SU-DHL-6 (cell line): ENCODE measurements around the gene B3GAT1.

Experiments
- CTCF ChIP-seq: fragments of 200-600 bp; sonication (generic); IDR thresholded peaks from one replicate; pipeline ENCODE4 v1.5.1; 2017; ENCODE audit warnings: antibody characterized with exemption, mild to moderate bottlenecking, low read length, moderate library complexity; ENCODE audit not compliant: insufficient read depth, poor library complexity, severe bottlenecking
- EZH2phosphoT487 ChIP-seq: fragments of 200-600 bp; sonication (generic), shearing (Covaris generic); conservative IDR thresholded peaks from 2 replicates; pipeline ENCODE4 v1.6.1; 2018; ENCODE audit warnings: mild to moderate bottlenecking, antibody characterized with exemption, low read length, moderate library complexity, mixed read lengths

DNA sequence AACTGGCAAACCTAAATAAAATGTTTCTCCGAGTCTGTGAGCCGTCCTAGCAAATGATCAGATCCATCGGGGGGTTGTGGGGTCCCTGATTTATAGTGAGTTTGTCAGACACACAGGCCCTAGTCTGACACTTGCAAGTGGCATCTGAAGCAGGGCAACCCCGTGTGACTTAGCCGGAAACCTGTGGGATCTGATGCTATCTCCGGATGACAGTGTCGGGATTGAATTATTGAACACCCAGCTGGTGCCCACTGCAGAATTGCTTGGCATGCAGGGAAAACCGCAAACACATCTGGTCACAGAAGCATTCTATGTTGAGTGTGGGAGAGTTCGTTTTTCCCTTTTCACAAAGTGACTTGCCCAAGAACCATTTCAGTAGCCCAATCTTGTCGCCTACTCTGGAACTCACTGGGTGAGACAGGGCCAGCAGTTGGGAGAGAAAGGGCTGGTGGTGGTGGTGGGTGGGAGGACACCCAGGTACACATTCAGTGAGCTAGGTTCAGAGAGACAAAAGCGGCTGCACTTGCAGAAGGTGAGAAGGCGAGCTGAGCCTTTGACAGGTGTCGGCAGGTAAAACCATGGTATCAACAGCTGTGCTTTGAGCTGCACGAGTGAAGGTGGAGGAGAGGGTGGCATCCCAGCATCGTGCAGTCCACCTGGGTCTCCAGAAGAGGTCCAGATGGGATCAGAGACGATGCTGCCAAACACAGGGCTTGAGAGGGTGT, 33.7 kb upstream of the B3GAT1 start:
- TF ChIP-seq CTCF (no peak), EZH2phosphoT487 (no peak)
